Measurements from ENCODE around the gene OR10H3.
"Not testable (repeated sequence)": the region's sequence is repeated elsewhere in the genome, so short reads cannot be mapped to it uniquely, and the experiment has no call there.

The OR10H3 gene, protein sequence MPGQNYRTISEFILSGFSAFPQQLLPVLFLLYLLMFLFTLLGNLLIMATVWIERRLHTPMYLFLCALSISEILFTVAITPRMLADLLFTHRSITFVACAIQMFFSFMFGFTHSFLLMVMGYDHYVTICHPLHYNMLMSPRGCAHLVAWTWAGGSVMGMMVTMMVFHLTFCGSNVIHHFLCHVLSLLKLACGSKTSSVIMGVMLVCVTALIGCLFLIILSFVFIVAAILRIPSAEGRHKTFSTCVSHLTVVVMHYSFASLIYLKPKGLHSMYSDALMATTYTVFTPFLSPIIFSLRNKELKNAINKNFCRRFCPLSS

DNA sequence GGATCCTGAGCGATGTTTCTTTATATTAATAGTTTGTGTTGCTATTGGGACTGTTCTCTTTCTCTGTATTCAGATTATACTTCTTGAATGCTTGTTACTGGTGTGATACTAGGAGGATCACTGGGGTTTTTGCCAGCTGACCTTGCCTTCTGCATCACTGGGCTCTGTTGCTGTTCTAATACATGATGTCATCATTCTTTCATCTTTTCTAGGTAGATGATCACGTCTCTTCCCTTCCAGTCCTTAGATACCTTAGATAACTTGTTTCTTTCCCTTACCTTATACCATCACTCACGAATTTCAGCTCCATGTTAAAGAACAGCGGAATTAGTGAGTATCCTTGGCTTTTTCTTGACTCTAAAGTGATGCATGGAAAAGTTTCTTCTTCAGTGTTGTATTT is at the start of gene OR10H3:
OR10H3 (plus strand) TSS at position 264 of the 400 bp plus-strand sequence. CDS start 3,408 bp downstream, outside the sequence.
- no peak for DNase-seq

DNA sequence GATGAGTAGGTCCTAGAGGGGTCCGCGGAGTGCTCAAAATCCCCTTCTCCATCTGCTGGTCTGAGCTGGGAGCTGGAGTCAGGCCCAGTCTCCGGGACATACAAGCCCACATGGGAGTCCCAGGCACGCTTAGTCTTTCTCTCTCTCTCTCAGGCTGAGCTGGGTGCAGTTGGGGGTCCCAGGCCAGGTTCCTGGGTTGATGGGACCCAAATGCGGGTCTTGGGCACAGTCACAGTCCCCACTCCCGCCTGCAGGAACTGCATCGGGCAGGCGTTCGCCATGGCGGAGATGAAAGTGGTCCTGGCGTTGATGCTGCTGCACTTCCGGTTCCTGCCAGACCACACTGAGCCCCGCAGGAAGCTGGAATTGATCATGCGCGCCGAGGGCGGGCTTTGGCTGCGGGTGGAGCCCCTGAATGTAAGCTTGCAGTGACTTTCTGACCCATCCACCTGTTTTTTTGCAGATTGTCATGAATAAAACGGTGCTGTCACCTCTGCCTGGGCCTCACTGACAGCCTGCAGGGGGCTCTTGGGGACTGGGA is 41.1 kb upstream of the OR10H3 start:
- no peak for DNase-seq

DNA sequence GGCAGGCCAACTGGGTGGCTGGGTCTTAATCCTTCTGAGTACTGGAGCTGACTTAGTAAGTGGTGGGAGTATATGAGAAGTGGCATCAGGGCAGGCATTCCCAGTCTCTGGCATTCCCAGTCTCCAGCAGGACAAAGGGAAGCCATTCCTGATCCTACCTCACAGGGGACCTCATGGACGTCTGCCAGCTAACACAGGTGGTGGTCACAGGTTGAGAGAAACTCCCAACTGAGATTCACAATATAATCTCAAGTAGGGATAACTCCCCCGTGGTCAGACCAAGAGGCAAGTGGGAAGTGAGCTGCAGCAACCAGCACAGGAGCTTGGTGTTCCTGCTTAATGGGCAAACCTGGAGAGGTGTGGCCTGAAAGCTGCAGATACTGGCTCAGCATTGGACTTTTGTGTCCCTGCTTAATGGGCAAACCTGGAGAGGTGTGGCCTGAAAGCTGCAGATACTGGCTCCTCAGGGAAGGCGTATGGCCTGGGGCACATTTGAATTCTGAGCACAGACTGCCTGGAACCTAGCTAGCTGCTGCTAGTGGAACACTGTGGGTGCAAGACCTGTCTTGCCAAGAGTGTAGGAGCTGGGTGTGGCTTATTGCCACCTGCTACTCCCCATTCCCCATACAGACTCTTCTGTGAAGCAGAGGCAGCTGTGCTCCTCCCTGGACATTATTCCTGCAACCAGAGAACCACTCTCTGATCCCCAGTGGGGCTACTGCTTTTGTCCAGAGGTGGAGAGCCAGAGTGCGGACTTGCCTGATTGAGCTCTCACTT is 35.8 kb upstream of the OR10H3 start:
- DNase-seq: no peak

DNA sequence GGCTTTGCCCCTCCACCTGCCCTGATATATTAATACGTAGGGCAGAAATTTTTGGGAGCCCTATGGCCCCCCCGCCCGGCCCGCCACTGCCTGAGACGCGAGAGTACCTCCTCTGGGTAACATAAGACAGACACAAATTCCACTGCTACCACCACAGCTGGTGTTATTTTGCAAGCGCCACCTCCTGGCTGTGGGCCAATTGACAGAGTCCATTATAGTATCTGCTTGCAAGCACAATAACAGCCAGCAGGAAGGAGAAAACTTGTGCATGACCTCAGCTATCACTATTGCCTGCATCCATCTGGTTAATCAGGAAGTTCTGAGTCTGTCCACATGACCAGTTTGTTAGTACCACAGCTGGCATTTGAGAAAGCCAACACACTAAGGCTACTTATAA is 35.3 kb upstream of the OR10H3 start:
- DNase-seq: peak; percentile 63

DNA sequence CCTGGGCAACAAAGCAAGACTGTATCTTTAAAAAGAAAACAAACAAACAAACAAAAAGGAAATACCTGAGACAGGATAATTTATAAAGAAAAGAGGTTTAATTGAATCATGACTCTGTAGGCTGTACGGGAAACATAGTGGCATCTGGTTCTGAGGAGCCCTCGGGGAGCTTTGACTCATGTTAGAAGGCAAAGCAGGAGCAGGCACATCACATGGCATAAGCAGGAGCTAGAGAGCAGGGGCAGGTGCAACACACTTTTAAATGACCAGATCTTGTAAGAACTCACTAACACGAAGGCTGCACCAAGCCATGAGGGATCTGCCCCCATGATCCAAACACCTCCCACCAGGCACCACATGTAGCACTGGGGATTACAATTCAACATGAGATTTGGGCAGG is 23.1 kb upstream of the OR10H3 start:
- DNase-seq: no peak

DNA sequence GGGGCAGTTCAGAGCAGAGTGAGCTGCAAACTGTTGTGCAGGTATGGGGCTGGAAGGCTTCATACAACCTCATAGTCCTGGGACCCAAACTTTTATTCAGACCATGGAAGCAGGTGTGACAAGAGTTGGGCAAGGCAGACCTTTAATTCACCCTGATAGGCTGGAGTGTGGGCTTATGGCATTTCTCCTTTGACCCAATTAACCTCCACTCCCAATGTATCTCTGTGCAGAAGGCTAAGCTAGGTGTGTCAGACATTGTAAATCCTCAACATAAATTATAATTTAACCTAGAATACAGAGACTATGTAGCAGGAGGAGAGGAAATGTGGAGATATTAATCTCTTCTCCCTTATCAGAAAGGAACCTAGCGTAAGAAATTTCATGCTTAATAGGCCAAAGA is 22.1 kb upstream of the OR10H3 start:
- no peak for DNase-seq

DNA sequence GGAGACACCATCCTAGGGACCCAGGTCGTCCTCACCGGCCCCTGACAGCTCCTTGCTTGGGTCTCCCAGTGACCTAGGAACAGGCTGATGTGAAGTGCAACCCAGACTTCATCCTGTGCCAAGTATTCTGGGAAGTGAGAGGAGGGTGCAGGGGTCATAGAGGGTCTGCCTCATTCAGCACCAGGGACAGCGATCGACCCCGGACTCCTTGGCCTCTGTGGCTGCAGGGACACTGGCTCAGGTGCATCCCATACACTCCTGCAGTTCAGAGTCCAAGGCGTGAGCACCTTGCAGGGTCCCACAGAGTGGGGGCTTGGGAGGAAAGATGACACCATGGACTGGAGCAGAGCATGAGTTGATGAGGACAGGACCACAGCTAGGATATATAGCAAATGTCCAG is 20.0 kb upstream of the OR10H3 start:
- DNase-seq: peak; percentile 0

DNA sequence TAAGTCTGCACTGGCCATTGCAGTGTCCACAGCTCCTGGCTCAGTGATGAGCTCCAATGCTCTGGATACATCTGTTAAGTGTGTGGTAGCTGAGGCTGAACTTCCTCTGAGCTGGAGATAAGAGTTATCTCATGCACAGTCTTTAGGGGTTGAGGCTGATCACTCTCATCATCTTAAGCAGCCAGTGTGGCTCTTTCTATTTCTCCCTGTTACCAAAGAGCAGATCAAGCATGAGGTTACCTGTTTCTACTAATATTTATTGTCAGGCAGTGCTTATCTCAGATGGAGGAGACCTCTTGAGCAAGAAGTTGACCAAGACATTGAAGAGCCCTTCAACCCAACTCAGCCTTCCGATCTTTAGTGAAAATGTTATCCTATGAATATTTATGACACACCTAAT is 16.5 kb upstream of the OR10H3 start:
- DNase-seq: no peak

DNA sequence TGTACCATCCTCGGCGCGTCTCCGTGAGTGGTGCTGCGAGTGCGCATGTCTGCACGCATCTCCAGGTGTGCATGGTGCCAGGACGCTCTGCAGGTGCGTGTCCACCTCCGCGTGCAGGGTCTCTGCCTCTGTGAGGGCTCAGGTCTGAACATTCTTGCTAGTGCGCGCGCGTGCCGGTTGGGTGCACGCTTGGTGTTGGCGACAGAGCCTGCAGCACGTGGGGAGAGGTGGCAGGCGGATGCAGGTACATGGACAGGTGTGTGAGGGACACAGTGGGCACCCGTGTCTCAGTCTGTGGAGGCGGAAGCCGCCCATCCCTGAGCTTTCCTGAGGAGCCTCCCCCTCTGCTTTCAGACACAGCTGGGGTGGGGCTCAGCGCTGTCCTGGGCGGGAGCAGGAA is 14.8 kb upstream of the OR10H3 start:
- no peak for DNase-seq

DNA sequence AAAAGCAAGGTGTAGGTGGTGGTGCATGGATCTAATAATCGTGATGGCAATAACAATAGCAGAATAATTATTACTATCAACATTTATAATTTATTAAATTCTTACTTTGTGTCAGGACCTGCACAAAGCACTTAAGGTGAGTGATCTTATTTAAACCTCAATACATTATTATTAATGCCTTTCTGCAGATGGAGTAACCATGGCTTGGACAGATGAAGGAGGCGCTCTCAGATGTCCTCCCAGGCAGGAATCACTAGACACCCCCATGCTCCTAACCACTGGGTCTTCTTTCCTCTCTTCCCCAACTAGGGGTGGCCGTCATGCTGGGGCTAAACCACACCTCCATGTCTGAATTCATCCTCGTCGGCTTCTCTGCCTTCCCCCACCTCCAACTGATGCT is 10.1 kb upstream of the OR10H3 start, which contains the start of gene OR10H2:
OR10H2 (plus strand) TSS at position 301 of the 400 bp plus-strand sequence; CDS start at position 321, 20 bp downstream.
- no peak for DNase-seq

DNA sequence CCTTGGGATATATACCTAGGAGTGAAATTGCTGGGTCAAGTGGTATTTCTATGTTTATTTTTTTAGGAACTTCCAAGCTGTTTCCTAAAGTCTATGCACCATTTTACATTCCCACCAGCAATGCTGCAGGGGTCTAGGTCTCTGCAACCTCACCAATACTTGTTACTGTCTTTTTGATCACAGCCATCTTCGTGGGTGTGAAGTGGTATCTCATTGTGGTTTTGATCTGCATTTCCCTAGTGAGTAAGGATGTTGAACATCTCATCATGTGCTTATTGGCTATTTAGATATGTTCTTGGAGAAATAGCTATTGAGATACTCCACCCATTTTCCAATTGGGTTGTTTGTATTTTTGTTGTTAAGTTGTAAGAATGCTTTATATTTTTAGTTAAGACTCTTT is 7.2 kb upstream of the OR10H3 start:
- DNase-seq: no peak

DNA sequence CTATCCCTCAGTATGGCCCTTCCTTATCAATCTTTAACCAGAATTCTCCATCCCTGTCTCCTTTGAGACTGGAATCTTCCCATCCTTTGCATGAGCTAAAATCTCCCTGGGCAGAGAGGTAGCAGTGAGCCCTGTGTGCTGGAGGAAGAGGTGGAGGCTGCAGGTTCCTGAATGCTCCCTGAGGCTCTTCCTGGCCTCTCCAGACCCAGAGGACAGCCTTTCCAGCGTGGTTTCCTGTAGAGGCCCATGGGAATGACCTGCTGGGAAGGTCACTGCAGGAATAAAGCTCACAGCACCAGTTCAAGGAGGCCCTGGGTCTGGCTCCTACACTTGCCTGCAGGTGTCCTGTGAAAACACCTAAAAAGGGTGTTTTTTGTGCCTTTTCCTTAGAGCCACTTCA is 5.4 kb upstream of the OR10H3 start:
- no peak for DNase-seq

DNA sequence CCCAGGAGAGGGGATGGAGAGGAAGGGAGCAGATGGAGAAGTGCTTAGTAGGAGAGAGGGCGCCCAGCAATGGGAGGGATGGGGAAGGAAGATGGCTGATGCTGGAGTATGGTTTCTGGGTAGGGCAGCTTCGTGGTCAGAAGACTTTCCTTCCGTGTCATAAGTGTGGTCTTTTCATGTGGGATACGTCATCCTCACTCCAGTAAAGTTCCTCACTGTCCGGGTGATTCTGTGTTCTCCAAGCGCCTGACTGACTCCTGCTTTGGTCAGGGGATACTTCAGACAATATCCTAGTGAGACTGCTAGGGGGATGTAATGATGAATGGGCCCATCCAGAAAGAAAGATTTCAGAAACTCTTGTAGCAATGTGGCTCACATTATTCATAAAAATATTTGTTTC is 3.9 kb upstream of the OR10H3 start:
- no peak for DNase-seq

DNA sequence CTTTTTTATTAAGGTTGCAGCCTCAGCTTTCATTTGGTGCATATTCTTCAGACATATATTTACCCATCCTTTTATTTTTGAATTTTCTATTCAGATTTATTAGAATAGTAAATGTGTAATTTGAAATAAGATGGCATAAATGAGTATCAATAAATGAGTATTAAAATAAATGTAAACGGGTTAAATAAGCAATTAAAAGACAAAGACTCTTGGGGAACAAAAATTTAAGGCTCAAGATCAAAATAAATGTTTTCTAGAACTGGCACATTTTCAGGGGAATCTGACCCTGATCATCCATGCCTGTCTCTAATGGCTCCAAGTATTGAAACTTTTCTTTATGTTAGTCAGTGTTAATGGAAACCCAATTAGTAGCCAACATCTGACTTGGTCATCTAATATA is 3.0 kb downstream of the OR10H3 start:
- DNase-seq: no peak

DNA sequence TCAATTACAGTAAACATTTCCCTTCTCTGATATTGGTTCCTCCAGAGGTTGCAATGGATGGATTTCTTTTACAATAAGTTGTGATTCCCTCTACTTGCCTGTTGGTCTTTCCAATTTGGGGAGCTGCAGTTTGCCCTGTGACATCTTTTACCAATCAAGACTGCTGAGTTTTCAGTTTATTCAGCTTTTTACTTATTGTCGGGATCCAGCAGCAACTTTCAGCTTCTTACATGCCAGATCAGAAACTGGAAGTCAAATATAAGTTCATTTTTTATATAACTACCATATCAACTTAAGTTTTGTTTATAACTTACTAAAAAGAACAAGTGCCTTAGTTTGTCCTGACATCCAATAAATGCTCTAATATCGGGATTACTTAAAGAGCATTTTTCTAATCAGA is 10.5 kb downstream of the OR10H3 start:
- DNase-seq: no peak

DNA sequence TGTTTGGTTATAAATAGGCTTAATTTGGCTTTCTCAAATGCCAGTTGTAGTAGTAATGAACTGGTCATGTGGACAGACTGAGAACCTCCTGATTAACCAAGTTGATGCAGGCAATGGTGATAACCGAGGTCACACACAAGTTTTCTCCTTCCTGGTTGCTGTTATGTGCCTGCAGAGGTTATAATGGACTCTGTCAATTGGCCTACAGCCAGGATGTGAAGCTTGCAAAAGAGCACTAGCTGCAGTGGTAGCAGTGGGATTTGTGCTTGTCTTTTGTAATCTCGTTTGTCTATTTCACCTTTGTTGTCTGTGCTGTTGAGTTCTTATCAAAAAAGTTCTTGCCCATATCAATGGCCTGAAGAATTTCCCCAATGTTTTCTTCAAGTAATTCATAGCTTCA is 20.6 kb downstream of the OR10H3 start:
- DNase-seq: no peak

DNA sequence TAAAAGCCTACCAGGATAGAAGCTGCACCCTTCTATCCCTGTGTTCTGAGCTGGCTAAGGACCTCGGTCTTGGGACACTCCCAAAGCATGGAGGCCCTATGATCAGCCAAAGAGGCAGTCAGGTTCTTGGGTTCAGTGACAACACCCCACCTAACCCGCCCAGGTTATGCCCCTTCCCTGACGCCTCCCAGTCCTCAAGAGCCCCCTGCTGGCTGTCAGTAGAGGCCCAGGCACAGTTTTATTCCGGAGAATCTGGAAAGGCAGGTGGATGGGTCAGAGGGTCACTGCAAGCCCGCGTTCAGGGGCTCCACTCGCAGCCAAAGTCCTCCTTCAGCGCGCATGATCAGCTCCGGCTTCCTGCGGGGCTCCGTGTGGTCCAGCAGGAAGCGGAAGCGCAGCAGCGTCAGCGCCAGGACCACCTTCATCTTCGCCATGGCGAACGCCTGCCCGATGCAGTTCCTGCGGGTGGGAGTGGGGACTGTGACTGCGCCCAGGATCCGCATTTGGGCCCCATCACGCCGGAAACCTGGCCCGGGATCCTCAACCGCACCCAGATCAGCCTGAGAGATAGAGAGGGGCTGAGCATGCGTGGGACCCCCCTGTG is 22.3 kb downstream of the OR10H3 start:
- DNase-seq: no peak

DNA sequence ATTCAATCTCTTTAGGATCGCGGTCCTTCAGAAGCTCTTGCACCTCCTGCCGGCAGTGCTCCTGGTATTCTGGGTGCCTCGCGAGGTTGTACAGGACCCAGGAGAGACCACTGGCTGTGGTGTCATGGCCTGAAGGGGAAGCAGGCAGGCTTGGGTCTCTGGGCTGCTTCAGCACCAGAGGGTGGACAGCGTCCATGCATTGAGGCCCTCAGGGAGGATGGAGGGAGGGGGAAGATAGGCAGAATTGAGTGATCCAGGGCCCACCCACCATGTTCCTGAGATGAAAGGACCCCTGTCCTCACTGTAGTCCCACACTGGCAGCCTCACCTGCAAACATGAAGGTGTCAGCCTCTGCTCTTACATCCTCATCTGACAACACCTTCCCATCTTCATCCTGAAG is 31.8 kb downstream of the OR10H3 start:
- peak; percentile 15 for DNase-seq

DNA sequence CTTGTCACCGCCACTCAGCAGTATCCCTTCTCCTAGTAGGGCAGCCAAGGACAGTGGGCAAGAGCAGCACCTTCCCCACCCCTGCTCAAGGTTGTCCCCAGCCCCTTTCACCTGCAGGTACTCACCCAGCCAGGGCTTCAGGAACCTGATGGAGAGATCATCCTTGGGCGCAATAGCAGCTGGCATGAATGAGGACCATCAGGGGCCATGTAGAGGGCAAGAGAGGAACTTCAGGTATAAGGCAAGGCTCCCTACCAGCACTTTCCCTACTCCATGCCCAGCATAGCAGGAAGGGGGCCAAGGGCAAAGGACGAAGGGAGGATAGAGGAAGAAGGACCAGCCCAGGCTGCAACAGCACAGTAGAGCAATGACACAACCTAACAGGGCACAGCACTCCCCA is 36.4 kb downstream of the OR10H3 start:
- not testable (repeated sequence) for DNase-seq

DNA sequence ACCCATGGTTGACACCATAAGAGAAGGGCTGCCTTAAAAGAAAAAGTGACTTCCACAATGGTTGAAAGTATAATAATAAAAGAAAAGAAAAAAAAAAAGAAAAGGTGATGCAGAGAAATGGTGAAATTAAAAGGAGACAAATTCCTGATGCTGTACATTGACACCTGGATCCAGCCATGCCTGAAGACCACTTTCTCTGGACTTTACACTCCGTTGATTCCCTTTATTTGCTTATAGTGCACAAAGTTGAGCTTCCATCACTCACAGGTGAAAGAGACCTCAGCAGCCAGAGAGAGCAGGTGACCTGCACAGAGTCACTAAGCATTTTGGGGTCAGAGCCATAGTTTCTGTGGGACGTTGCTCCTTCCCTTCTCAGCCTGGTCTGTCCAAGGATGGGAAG is 37.5 kb downstream of the OR10H3 start:
- DNase-seq: no peak

DNA sequence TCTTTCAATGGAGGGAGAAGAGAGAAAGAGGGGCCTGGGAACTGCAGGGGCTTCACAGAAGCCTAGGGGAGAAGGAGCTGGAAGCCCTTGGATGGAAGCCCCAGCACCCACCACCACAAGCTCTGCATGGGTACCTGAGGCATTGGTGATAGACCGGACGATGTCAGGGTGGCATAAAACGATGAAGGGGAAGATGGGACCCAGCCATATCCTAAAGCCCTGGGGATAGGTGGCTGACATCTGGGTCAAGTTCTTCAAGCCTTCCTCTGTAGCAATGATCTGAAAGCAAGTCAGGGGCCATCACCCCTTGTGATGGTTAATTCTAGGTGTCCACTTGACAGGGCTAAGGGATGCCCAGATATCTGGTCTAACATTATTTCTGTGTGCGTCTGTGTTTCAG is 38.5 kb downstream of the OR10H3 start:
- DNase-seq: no peak

DNA sequence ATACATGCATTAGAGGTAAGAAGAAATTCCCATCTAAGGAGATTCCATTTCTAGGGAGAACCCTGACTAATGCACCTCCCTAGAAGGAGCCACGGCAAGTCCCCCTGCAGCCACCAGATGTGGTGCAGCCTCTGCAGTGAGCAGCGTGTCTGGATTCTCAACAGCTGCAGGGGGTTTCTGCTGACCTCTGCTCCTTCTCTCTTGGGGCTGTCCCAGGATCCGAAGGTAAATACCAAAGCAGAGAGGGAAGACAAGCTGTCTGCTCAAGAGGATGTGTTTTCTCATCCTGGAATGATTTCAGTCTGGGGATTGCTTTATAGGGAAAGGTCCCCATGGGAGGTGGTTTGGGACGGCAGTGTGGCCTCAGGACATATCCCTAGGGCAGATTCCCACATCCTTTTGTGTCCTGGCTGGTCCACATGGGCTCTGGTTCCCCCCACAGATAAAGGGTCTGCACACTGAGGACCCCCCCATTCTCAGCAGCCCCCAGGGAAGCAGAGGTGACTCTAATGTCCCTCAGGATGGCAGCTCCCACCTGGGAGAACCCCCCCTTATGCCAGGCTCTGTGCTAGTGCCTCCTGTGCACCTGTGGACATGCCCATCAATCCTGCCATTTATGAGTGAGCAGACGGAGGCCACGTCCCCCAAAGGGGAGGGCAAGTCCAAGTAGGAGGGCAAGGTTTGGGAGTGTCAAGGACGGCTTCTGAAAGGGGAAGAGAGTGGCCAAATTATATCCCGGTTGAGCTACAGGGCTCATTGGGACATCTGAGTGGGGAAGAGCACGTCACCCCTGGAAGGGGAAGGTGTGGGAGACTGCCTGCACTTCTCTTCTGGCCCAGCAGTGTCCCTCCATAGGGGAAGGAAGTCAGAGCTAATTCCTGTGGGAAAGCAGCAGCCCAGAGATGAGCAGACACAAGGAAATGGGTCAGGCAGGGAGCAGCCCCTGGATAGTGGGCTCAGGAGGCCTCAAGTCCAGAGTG is 39.5 kb downstream of the OR10H3 start:
- DNase-seq: no peak

Data from OCI-M1 (cell line).